HG03457 (cell line): ENCODE results near the gene COL6A6.
"Not testable (repeated sequence)": the region's sequence is repeated elsewhere in the genome, so short reads cannot be mapped to it uniquely, and the experiment has no call there.

ENCODE experiments used
- ATAC-seq: cut with Tn5 transposase; IDR thresholded peaks from one replicate; pipeline ENCODE4 v1.9.1; 2021; ENCODE audit warnings: moderate number of reproducible peaks; ENCODE audit not compliant: unreplicated experiment

COL6A6 gene

GRCh38 chr3:130537673-130538304 lies 20.8 kb downstream of the COL6A6 start:
- ATAC-seq: no peak

- no peak for ATAC-seq
Measured at GRCh38 chr3:130539005-130539404, 22.0 kb downstream of the COL6A6 start.

- no peak for ATAC-seq
Measured at GRCh38 chr3:130543322-130543721, 26.3 kb downstream of the COL6A6 start.

GRCh38 chr3:130546920-130547679 lies 30.1 kb downstream of the COL6A6 start:
- no peak for ATAC-seq

- ATAC-seq: not testable (repeated sequence)
Measured at GRCh38 chr3:130547680-130548065, 30.7 kb downstream of the COL6A6 start.

GRCh38 chr3:130548356-130548755 lies 31.4 kb downstream of the COL6A6 start:
- ATAC-seq: no peak

GRCh38 chr3:130557336-130558035 lies 40.5 kb downstream of the COL6A6 start:
- no peak for ATAC-seq

GRCh38 chr3:130558366-130558765 lies 41.4 kb downstream of the COL6A6 start:
- ATAC-seq: no peak

GRCh38 chr3:130565224-130565623 lies 48.2 kb downstream of the COL6A6 start:
- no peak for ATAC-seq
